ENCODE measurements around the gene RAB6B. TPM values are rescaled to one million over a fixed set of nuclear protein-coding genes. Genes with fewer than 3 reads are reported as not detected.

RAB6B gene
- total and polyA plus RNA-seq, 2 of the 4 experiments (the other 2 are of a cell fraction), result 0.18 to 1.2 TPM

- Histone ChIP-seq H3K27me3 (ENCODE audit: control insufficient read depth, insufficient read depth, low read length) (peaks cover 48% of the 10 kb centered on the region), H3K14ac (replicated peaks; ENCODE audit: low read depth, low read length) (no peak overlapping the region), H2BK15ac (ENCODE audit: low read depth, low read length) (no peak overlapping the region), H4K20me1 (ENCODE audit: insufficient read depth, low read length) (no peaks in the 10 kb centered on the region), H3K4me1 (ENCODE audit: control insufficient read depth, insufficient read depth, low read length) (no peaks in the 10 kb centered on the region), H3K23ac (ENCODE audit: low read depth, low read length) (no peak overlapping the region), H3K9me3 (ENCODE audit: control insufficient read depth, insufficient read depth, low read length) (no peaks in the 10 kb centered on the region), H3K9me1 (ENCODE audit: insufficient read depth, low read length) (no peaks in the 10 kb centered on the region), H4K5ac (ENCODE audit: low read depth, low read length) (no peak overlapping the region), H3K4me3 (ENCODE audit: insufficient read depth, low read depth, low read length) (no peak overlapping the region), H2AFZ (replicated peaks; ENCODE audit: low read length, poor library complexity) (no peak overlapping the region), H3K9ac (ENCODE audit: low read depth, low read length) (no peak overlapping the region), H3K4ac (ENCODE audit: low read depth, low read length) (no peak overlapping the region), H3K4me2 (ENCODE audit: low read depth, low read length) (no peak overlapping the region), H2AK5ac (ENCODE audit: low read depth, low read length) (no peak overlapping the region), H4K91ac (ENCODE audit: insufficient read depth, low read depth, low read length) (no peak overlapping the region), H4K8ac (ENCODE audit: low read depth in 2 of 2, low read length in 2 of 2) (no peak overlapping the region), H2BK5ac (ENCODE audit: low read depth, low read length, poor library complexity, severe bottlenecking) (no peak overlapping the region), H2BK20ac (ENCODE audit: low read depth, low read length) (no peak overlapping the region), H3K36me3 (ENCODE audit: control insufficient read depth, insufficient read depth, low read length) (no peaks in the 10 kb centered on the region), H2BK120ac (ENCODE audit: low read depth, low read length) (no peak overlapping the region), H3K18ac (ENCODE audit: low read depth, low read length) (no peak overlapping the region), H3K56ac (ENCODE audit: extremely low read depth, insufficient read depth, low read length) (no peak overlapping the region), H3K79me1 (ENCODE audit: low read depth in 1 of 2, low read length in 2 of 2) (no peaks in the 10 kb centered on the region), H2AK9ac (replicated peaks; ENCODE audit: low read depth, low read length, poor library complexity) (no peak overlapping the region), H3K27ac (ENCODE audit: insufficient read depth, low read length) (no peak overlapping the region)
- no peak for ATAC-seq (ENCODE audit: low read depth)
- 68% methylated on average over 5 of the region's 6 CpGs; no CpG with 5 or more reads in 1 of the 2 experiments for WGBS, 2 experiments (ENCODE audit: extremely low coverage in 2 of 2, insufficient read length in 1 of 2)
- in situ Hi-C loops (cut with MboI; ENCODE audit: low sequenced_read_pairs), result no loop called here
- TF ChIP-seq MAZ (IDR thresholded peaks at IDR 0.05; ENCODE audit: borderline replicate concordance, low read depth, low read length), result no peak
- no peak for TF ChIP-seq USF2 (IDR thresholded peaks at IDR 0.05; ENCODE audit: low read depth, low read length)
- TF ChIP-seq MAFK (IDR thresholded peaks at IDR 0.05; ENCODE audit: low read depth, low read length), result no peak
- TF ChIP-seq RAD21 (IDR thresholded peaks at IDR 0.05; ENCODE audit: low read length), result no peak
- no peak for TF ChIP-seq RFX5 (IDR thresholded peaks at IDR 0.05; ENCODE audit: low read depth, low read length)
- TF ChIP-seq MXI1 (IDR thresholded peaks at IDR 0.05; ENCODE audit: borderline replicate concordance, low read depth, low read length), result no peak
- no peak for TF ChIP-seq NFE2L2 (IDR thresholded peaks at IDR 0.05; ENCODE audit: low read depth, low read length)
- dilution Hi-C loops (cut with HindIII; ENCODE audit: low sequenced_read_pairs, unreplicated experiment), result no loop called here
- BruUV-seq (replicated peaks), result no TSS peak
- intact Hi-C loops (cut with micrococcal nuclease), result no loop called here
- ChIA-PET CTCF (no interaction called here), POLR2A (ENCODE audit: unreplicated experiment) (no interaction called here)
- DNase-seq, result no peak
These were observed 3.0 kb downstream of the RAB6B start for GRCh38 chr3:133892541-133893231.
